Heart left ventricle (tissue), 16 donors: Measurements from ENCODE around the gene POLG. TPM values are rescaled to one million over a fixed set of nuclear protein-coding genes. Genes with fewer than 3 reads are reported as not detected.

Source experiments
- ATAC-seq, 4 donors: fragments of 200-7000 bp; cut with Tn5 transposase; one replicate each; pipeline ENCODE4 v1.9.1; 2020 to 2022; ENCODE audit warnings: moderate library complexity in 4 of 4, mild to moderate bottlenecking in 3 of 4, moderate number of reproducible peaks in 1 of 4
- DNase-seq, 5 donors: peaks; one replicate each; pipeline ENCODE4 v3.0.0-alpha.2; 2020
- H3K27ac ChIP-seq, 12 donors: fragments of 200-600 bp; sonication (generic) in 4 of 12; one replicate each; pipeline versions ENCODE4 v1.5.0 to v1.8.0; 2016 to 2022; ENCODE audit warnings: mild to moderate bottlenecking in 2 of 12
- H3K27me3 ChIP-seq, 9 donors: fragments of 200-600 bp; sonication (generic) in 2 of 9; one replicate each; pipeline versions ENCODE4 v1.5.1 to v1.8.0; 2016 to 2022; ENCODE audit warnings: mild to moderate bottlenecking in 3 of 9
- H3K36me3 ChIP-seq, 9 donors: fragments of 200-600 bp; sonication (generic) in 2 of 9; one replicate each; pipeline versions ENCODE4 v1.5.0 to v1.8.0; 2018 to 2022; ENCODE audit warnings: mild to moderate bottlenecking in 2 of 9
- H3K4me1 ChIP-seq, 12 donors: fragments of 200-600 bp; sonication (generic) in 4 of 12; one replicate each; pipeline versions ENCODE4 v1.5.0 to v1.8.0; 2016 to 2022; ENCODE audit warnings: mild to moderate bottlenecking in 3 of 12
- H3K4me3 ChIP-seq, 12 donors: fragments of 200-600 bp; sonication (generic) in 4 of 12; one replicate each; pipeline versions ENCODE4 v1.5.0 to v1.8.0; 2017 to 2022; ENCODE audit warnings: mild to moderate bottlenecking in 9 of 12, moderate library complexity in 4 of 12
- H3K9me3 ChIP-seq, 12 donors: fragments of 200-600 bp; sonication (generic) in 4 of 12; one replicate each; pipeline versions ENCODE4 v1.5.0 to v1.8.0; 2016 to 2022; ENCODE audit warnings: mild to moderate bottlenecking in 1 of 12
- CTCF ChIP-seq, 12 donors: fragments of 200-600 bp; sonication (generic) in 4 of 12; IDR thresholded peaks; one replicate each; pipeline versions ENCODE4 v1.5.0 to v1.8.0; 2018 to 2022; ENCODE audit warnings: antibody characterized with exemption in 12 of 12, mild to moderate bottlenecking in 5 of 12
- POLR2A ChIP-seq, 2 donors: fragments of 450-650 bp; IDR thresholded peaks; one replicate each; pipeline ENCODE4 v1.6.1; 2017; ENCODE audit warnings: antibody characterized with exemption in 2 of 2, mild to moderate bottlenecking in 2 of 2, moderate library complexity in 2 of 2
- WGBS, 4 donors: extraction: QIAGEN DNeasy Blood & Tissue Kit in 2 of 4; methylation state at CpG; one replicate each; pipeline versions ENCODE4 v1.1.5 to v1.1.7; 2013 to 2018; 5-methylcytosine and 5-hydroxymethylcytosine counted together
- intact Hi-C, 10 donors: fragments of 100-400 bp; cut with DNase I; formaldehyde crosslinking; loops; one replicate each; pipeline versions ENCODE4 v1.11.1 to v1.14.2; 2022
- polyA plus RNA-seq, 2 donors: library from polyadenylated mRNA; stranded (reverse); fragments of 200-250 nt; gene quantifications; one replicate each; pipeline ENCODE4 v1.2.3, GENCODE V29; 2013
- total RNA-seq, 9 donors: library from RNA; depleted of rRNA in 2 of 9; stranded (reverse); fragments of >200 nt in 2 of 9; fragmentation: NEBNext Ultra II Directional in 3 of 9; extraction: Animal tissue kit (Norgen Biotek cat#: 25700) in 3 of 9; gene quantifications; one replicate each; pipeline versions ENCODE4 v1.1.0 to v1.2.4, GENCODE V29; 2016 to 2023
- donor health status: ischemic (EF 13 %, LVEDD 7.1; RV severe dilation, severe dysfunction).
- donor health status: healthy with polysubstance abuse.
- donor health status: DM: no; HTN: yes; CAD: no.
- donor health status: DM: no; HTN: no; CAD: no.
- donor health status: ischemic (EF 25% LVEDD 6.9; RV normal size, moderate dysfunction).
- donor health status: ischemic (EF 25% LVEDD 5.7; RV mildly dilated, moderate dysfunction).
- donor health status: healthy.
- donor health status: DM: yes; HTN: yes; CAD: no.
- donor health status: ischemic (EF 35%, LVEDD 5.7; RV mildly dilated, moderate dysfunction).
- donor health status: nonischemic (EF 11% LVEDD 7.7; RV severe dilation, severe dysfunction).
- donor health status: DM: yes; HTN: yes; CAD: no.
- donor health status: PGD.
- donor health status: ischemic (EF 29% LVEDD 5.4; RV normal size, mild dysfunction).
- donor health status: nonischemic (EF 23%, LVEDD 6.1; RV moderate dilation, normal function).

POLG gene
- total and polyA plus RNA-seq, 11 donors: 32.1 to 79.8 (median 38.4) TPM

GRCh38 chr15:89330119-89330518 is 4.5 kb downstream of the POLG start:
- TF ChIP-seq CTCF (IDR thresholded peaks at IDR 0.05): no peak
- no peak for TF ChIP-seq POLR2A (IDR thresholded peaks at IDR 0.05)
- intact Hi-C loops: loop anchor here in 2 of 10 donors (10.0 kb wide), 2 partner anchors 245 to 415 kb away; partner anchors contain the start of genes MFGE8 (in 1 of the 2) and TICRR (in 1 of the 2)
- H3K4me3 ChIP-seq: no peak overlapping the region
- H3K27me3 ChIP-seq: no peaks in the 10 kb centered on the region
- 75 to 89% (median 81%) methylated on average over 2 to 6 of the region's 6 CpGs for WGBS, 4 donors
- H3K9me3 ChIP-seq: no peaks in the 10 kb centered on the region
- no peak for DNase-seq
- ATAC-seq: no peak
- peak overlapping the region in 1 of 12 donors; percentile 60 for H3K27ac ChIP-seq
- peaks cover 6 to 63% (median 42%) of the 10 kb centered on the region in 12 donors for H3K4me1 ChIP-seq
- peaks cover 0 to 86% (median 82%) of the 10 kb centered on the region in 9 donors for H3K36me3 ChIP-seq

- Histone ChIP-seq H3K4me3 (no peak overlapping the region), H3K9me3 (no peaks in the 10 kb centered on the region), H3K27me3 (no peaks in the 10 kb centered on the region), H3K36me3 (peaks cover 0 to 90% (median 86%) of the 10 kb centered on the region in 9 donors), H3K27ac (peak overlapping the region in 1 of 12 donors; percentile 60), H3K4me1 (peaks cover 6 to 62% (median 42%) of the 10 kb centered on the region in 12 donors)
- DNase-seq: no peak
- peak in 2 of 4 donors; percentile 2 to 21 for ATAC-seq
- TF ChIP-seq CTCF (IDR thresholded peaks at IDR 0.05) (no peak), POLR2A (IDR thresholded peaks at IDR 0.05) (no peak)
- 65 to 78% (median 74%) methylated on average over 8 of the region's 8 CpGs for WGBS, 4 donors
- intact Hi-C loops: loop anchor here in 2 of 10 donors (10.0 kb wide), 2 partner anchors 245 to 415 kb away; partner anchors contain the start of genes MFGE8 (in 1 of the 2) and TICRR (in 1 of the 2)
These were observed 5.1 kb downstream of the POLG start for GRCh38 chr15:89329329-89330084.

GRCh38 chr15:89328398-89329254 is 6.0 kb downstream of the POLG start:
- TF ChIP-seq POLR2A (IDR thresholded peaks at IDR 0.05) (no peak), CTCF (IDR thresholded peaks at IDR 0.05) (no peak)
- H3K27ac ChIP-seq: no peak overlapping the region
- peaks cover 6 to 57% (median 38%) of the 10 kb centered on the region in 12 donors for H3K4me1 ChIP-seq
- ATAC-seq (no peak), DNase-seq (no peak)
- H3K9me3 ChIP-seq: no peaks in the 10 kb centered on the region
- H3K4me3 ChIP-seq: no peak overlapping the region
- 81 to 85% (median 85%) methylated on average over 10 to 13 of the region's 13 CpGs for WGBS, 4 donors
- H3K27me3 ChIP-seq: no peaks in the 10 kb centered on the region
- intact Hi-C loops: no loop called here
- H3K36me3 ChIP-seq: peaks cover 0 to 98% (median 95%) of the 10 kb centered on the region in 9 donors

GRCh38 chr15:89327113-89327512 is 7.5 kb downstream of the POLG start:
- intact Hi-C loops: no loop called here
- no peak for ATAC-seq

More at GRCh38 chr15:89327113-89327512, 7.5 kb downstream of the POLG start:
- Histone ChIP-seq H3K36me3 (peaks cover 2 to 98% (median 97%) of the 10 kb centered on the region in 9 donors), H3K27ac (no peak overlapping the region), H3K27me3 (no peaks in the 10 kb centered on the region), H3K9me3 (no peaks in the 10 kb centered on the region), H3K4me3 (no peak overlapping the region), H3K4me1 (peaks cover 2 to 41% (median 24%) of the 10 kb centered on the region in 12 donors)
- no peak for DNase-seq
- no peak for TF ChIP-seq CTCF (IDR thresholded peaks at IDR 0.05)
- no peak for TF ChIP-seq POLR2A (IDR thresholded peaks at IDR 0.05)
- 88 to 93% (median 91%) methylated on average over 6 of the region's 6 CpGs for WGBS, 4 donors
